Heart right ventricle (tissue), 16 donors: Measurements from ENCODE around the gene OLA1. TPM values are rescaled to one million over a fixed set of nuclear protein-coding genes. Genes with fewer than 3 reads are reported as not detected.

ENCODE experiments used
- ATAC-seq, 8 donors: fragments of 200-7000 bp; cut with Tn5 transposase; one replicate each; pipeline ENCODE4 v1.9.1; 2020; ENCODE audit warnings: mild to moderate bottlenecking in 8 of 8, moderate library complexity in 8 of 8, moderate number of reproducible peaks in 1 of 8
- DNase-seq, 2 donors: peaks; one replicate each; pipeline ENCODE4 v3.0.0-alpha.2; 2020
- H3K27ac ChIP-seq, 10 donors: fragments of 200-600 bp; sonication (generic) in 2 of 10; one replicate each; pipeline versions ENCODE4 v1.5.0 to v1.8.0; 2020 to 2022; ENCODE audit warnings: mild to moderate bottlenecking in 3 of 10
- H3K27me3 ChIP-seq, 7 donors: fragments of 200-600 bp; one replicate each; pipeline ENCODE4 v1.8.0; 2021 to 2022; ENCODE audit warnings: mild to moderate bottlenecking in 2 of 7
- H3K36me3 ChIP-seq, 9 donors: fragments of 200-600 bp; sonication (generic) in 1 of 9; one replicate each; pipeline versions ENCODE4 v1.5.0 to v1.8.0; 2020 to 2022; ENCODE audit warnings: mild to moderate bottlenecking in 2 of 9
- H3K4me1 ChIP-seq, 9 donors: fragments of 200-600 bp; sonication (generic) in 1 of 9; one replicate each; pipeline versions ENCODE4 v1.5.0 to v1.8.0; 2020 to 2022; ENCODE audit warnings: mild to moderate bottlenecking in 4 of 9
- H3K4me3 ChIP-seq, 10 donors: fragments of 200-600 bp; sonication (generic) in 2 of 10; one replicate each; pipeline versions ENCODE4 v1.5.0 to v1.8.0; 2020 to 2022; ENCODE audit warnings: mild to moderate bottlenecking in 7 of 10, moderate library complexity in 2 of 10
- H3K9me3 ChIP-seq, 11 donors: fragments of 200-600 bp in 10 of 11; sonication (generic) in 2 of 11; one replicate each; pipeline versions ENCODE4 v1.5.0 to v1.8.0; 2013 to 2022; ENCODE audit warnings: mild to moderate bottlenecking in 2 of 11, control low read depth in 1 of 11, moderate library complexity in 1 of 11
- CTCF ChIP-seq, 9 donors: fragments of 200-600 bp; sonication (generic) in 2 of 9; IDR thresholded peaks; one replicate each; pipeline versions ENCODE4 v1.5.0 to v1.8.0; 2021 to 2022; ENCODE audit warnings: antibody characterized with exemption in 9 of 9, mild to moderate bottlenecking in 5 of 9, moderate library complexity in 1 of 9
- WGBS, 2 donors: extraction: QIAGEN DNeasy Blood & Tissue Kit; methylation state at CpG; one replicate each; pipeline ENCODE4 v1.1.7; 2013; ENCODE audit warnings: inconsistent platforms in 1 of 2; 5-methylcytosine and 5-hydroxymethylcytosine counted together
- intact Hi-C, 10 donors: fragments of 100-400 bp; cut with DNase I; formaldehyde crosslinking; loops; one replicate each; pipeline versions ENCODE4 v1.11.1 to v1.14.2; 2022
- polyA plus RNA-seq, 2 donors: library from polyadenylated mRNA; stranded (reverse); fragments of 200-250 nt; gene quantifications; one replicate each; pipeline ENCODE4 v1.2.3, GENCODE V29; 2013
- total RNA-seq, 10 donors: library from RNA; stranded (reverse); fragmentation: NEBNext Ultra II Directional in 3 of 10; extraction: Animal tissue kit (Norgen Biotek cat#: 25700) in 3 of 10; gene quantifications; one replicate each; pipeline versions ENCODE4 v1.2.1 to v1.2.4, GENCODE V29; 2021 to 2023
- donor health status: Arrhythmogenic right ventricular cardiomyopathy.
- donor health status: ischemic (EF 13 %, LVEDD 7.1; RV severe dilation, severe dysfunction).
- donor health status: healthy with polysubstance abuse.
- donor health status: DM: no; HTN: yes; CAD: no.
- donor health status: DM: no; HTN: no; CAD: no.
- donor health status: ischemic (EF 25% LVEDD 6.9; RV normal size, moderate dysfunction).
- donor health status: ischemic (EF 25% LVEDD 5.7; RV mildly dilated, moderate dysfunction).
- donor health status: healthy.
- donor health status: DM: yes; HTN: yes; CAD: no.
- donor health status: Ischemic cardiomyopathy.
- donor health status: ischemic (EF 35%, LVEDD 5.7; RV mildly dilated, moderate dysfunction).
- donor health status: nonischemic (EF 11% LVEDD 7.7; RV severe dilation, severe dysfunction).
- donor health status: DM: yes; HTN: yes; CAD: no.
- donor health status: PGD.
- donor health status: ischemic (EF 29% LVEDD 5.4; RV normal size, mild dysfunction).
- donor health status: nonischemic (EF 23%, LVEDD 6.1; RV moderate dilation, normal function).

OLA1 gene
- total and polyA plus RNA-seq, 12 donors = 23.7 to 85.2 (median 73.3) TPM

DNA sequence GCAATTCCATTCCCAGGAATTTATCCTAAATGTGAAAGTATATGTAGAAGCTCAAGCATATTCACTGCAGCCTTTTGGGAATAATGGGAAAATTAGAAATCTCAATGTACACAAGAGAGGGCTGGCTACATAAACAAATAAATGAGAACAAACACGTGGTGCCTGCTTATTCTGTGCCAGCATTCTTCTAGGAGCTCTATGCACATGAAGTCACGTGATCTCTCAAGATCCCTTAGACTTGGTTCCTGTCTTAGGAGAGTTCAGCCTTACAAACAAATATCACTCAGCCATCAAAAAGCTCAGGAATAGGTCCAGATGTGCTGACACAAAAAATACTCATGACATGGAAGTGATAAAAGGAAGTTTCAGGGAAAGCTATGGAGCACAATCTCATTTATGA is 190.3 kb downstream of the OLA1 start:
- DNase-seq (no peak), ATAC-seq (no peak)
- H3K36me3 ChIP-seq = no peaks in the 10 kb centered on the region
- H3K27ac ChIP-seq = no peak overlapping the region
- peaks cover 0 to 5% (median 0%) of the 10 kb centered on the region in 11 donors for H3K9me3 ChIP-seq
- intact Hi-C loops = loop anchor here in 1 of 10 donors (10.0 kb wide), 1 partner anchor 483 kb away; no protein-coding TSS in a partner anchor
- WGBS, 2 donors = 59 to 69% methylated on average over 2 of the region's 2 CpGs
- H3K4me3 ChIP-seq = no peak overlapping the region
- H3K4me1 ChIP-seq = peaks cover 0 to 18% (median 8%) of the 10 kb centered on the region in 9 donors
- H3K27me3 ChIP-seq = no peaks in the 10 kb centered on the region
- TF ChIP-seq CTCF (IDR thresholded peaks at IDR 0.05) = no peak

- TF ChIP-seq CTCF (IDR thresholded peaks at IDR 0.05) = no peak
- Histone ChIP-seq H3K27ac (no peak overlapping the region), H3K27me3 (no peaks in the 10 kb centered on the region), H3K4me3 (no peak overlapping the region), H3K4me1 (peaks cover 0 to 33% (median 20%) of the 10 kb centered on the region in 9 donors), H3K36me3 (no peaks in the 10 kb centered on the region), H3K9me3 (peaks cover 0 to 5% (median 0%) of the 10 kb centered on the region in 11 donors)
- no peak for DNase-seq
- 91 to 93% methylated on average over 8 of the region's 8 CpGs for WGBS, 2 donors
- intact Hi-C loops = loop anchor here in 3 of 10 donors (5.0 to 10.0 kb wide), 3 partner anchors 173 to 483 kb away; no protein-coding TSS in a partner anchor
- ATAC-seq = no peak
Observed at GRCh38 chr2:174054926-174055325, 193.4 kb downstream of the OLA1 start.

DNA sequence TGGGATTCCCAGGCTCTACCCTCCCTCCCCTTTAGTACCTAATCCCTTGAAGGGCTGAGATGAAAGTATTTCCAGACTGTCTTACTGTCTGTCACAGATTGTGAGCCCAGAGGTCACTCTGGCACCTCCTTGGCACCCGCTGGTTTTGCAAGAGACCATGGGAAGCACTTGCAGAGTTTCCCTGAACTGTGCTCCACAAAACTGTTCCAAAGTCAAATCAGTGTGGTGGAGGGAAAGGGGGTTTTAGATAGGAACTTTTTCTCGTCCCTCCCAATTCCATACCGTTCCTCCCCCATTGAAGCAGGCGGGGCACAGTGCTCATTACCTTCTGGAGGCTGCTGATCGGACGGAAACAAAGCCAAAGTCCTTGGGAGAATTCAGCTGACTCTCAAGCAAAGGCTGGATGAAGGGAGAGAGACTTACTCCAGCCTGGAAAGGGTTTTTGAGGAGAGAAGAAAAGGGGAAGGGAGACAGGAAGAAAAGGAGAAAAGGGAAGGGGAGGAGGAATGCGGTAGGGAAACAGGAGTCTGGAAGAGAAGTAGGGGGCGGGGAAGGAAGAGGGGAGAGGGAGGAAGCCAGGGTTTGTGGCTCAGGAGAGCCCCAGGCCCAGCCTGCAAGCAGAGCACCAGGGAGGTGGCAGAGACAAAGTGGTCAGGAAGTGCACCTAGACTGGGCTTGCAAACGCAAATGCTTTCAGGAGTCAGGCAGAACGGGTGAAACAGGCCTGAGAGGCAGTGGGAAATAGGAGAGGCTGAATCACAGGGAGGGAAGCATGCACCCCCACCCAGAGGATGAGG is 194.8 kb downstream of the OLA1 start:
- Histone ChIP-seq H3K4me3 (peak overlapping the region in 3 of 10 donors; percentile 16 to 38 (median 21)), H3K27ac (peak overlapping the region in 5 of 10 donors; percentile 1 to 49 (median 37))

More for the DNA sequence above, 194.8 kb downstream of the OLA1 start:
- H3K9me3 ChIP-seq = no peaks in the 10 kb centered on the region
- intact Hi-C loops = loop anchor here in 3 of 10 donors (5.0 to 10.0 kb wide), 3 partner anchors 171 to 481 kb away; no protein-coding TSS in a partner anchor
- no peak for TF ChIP-seq CTCF (IDR thresholded peaks at IDR 0.05)
- no peaks in the 10 kb centered on the region for H3K27me3 ChIP-seq
- 51 to 68% methylated on average over 10 of the region's 10 CpGs for WGBS, 2 donors
- H3K36me3 ChIP-seq = no peaks in the 10 kb centered on the region
- ATAC-seq = peak in 2 of 8 donors; percentile 11 to 39
- peaks cover 0 to 30% (median 20%) of the 10 kb centered on the region in 9 donors for H3K4me1 ChIP-seq
- peak in 1 of 2 donors; percentile 26 for DNase-seq
